Activated CD4-positive, alpha-beta T cell treated with anti-CD3 and anti-CD28 coated beads for 48 hours (primary cell): Measurements from ENCODE around the gene FAIM2.
A peak's percentile ranks its signal among the peaks of the same experiment; 100 is the strongest.
"Not testable (repeated sequence)": the region's sequence is repeated elsewhere in the genome, so short reads cannot be mapped to it uniquely, and the experiment has no call there.

Experiments
- DNase-seq: peaks from one replicate; pipeline ENCODE4 v3.0.0-alpha.2; 2020

The FAIM2 gene

DNA sequence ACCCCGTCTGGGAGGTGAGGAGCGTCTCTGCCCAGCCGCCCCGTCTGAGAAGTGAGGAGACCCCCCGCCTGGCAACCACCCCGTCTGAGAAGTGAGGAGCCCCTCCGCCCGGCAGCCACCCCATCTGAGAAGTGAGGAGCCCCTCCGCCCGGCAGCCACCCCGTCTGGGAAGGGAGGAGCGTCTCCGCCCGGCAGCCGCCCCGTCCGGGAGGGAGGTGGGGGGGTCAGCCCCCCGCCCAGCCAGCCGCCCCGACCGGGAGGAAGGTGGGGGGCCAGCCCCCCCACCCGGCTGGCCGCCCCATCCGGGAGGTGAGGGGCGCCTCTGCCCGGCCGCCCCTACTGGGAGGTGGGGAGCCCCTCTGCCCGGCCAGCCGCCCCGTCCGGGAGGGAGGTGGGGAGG lies 42.8 kb downstream of the FAIM2 start:
- DNase-seq: not testable (repeated sequence)

DNA sequence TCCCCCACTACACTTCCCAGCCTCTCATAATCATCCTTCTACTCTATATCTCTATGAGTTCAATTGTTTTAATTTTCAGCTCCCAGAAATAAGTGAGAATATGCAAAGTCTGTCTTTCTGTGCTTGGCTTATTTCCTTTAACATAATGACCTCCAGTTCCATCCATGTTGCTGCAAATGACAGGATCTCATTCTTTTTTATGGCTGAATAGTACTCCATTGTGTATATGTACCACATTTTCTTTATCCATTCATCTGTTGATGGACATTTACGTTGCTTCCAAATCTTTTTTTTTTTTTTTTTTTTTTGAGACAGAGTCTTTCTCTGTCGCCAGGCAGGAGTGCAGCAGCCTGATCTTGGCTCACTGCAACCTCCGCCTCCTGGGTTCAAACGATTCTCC lies 47.8 kb downstream of the FAIM2 start:
- DNase-seq: not testable (repeated sequence)

DNA sequence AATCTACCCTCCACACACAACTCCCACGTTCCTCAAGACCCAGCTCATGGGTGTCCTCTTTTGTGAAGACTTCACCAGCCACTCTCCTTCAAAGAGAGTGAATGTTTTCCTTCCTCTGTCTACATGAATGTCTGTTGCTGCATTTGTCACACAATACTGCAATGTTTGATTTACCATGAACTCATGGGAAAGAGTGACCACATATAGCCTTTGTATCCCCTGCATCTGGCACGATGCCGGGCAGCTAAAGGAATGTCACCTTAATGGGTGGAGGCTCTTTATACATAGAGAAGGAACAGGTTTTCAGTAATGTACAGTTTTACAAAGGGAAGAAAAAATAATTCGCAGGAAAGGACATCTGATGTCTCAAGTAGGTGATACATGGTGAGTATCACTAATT lies 48.7 kb downstream of the FAIM2 start:
- no peak for DNase-seq

DNA sequence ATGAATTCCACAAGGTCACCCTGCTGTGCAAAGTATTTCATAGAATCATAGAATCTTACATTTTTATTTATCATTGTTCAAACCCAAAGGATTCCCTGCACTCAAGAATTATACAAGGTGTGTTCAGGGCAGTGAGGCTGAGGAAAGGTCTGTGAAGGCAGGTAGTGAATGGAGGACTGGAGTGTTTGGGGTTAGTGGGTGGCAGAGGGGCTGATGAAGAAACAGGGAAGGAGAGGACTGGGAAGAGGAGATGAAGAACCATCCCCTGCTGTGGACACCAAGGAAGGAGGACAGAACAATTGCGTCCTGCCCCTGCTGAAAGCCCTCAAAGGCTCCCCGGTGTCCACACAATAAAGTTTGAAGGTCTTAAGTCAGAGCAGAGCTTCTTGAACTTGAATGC lies 50.0 kb downstream of the FAIM2 start:
- no peak for DNase-seq

- DNase-seq: no peak
These were observed 56.5 kb downstream of the FAIM2 start for GRCh38 chr12:49847161-49847560.

GRCh38 chr12:49846032-49846431 lies 57.7 kb downstream of the FAIM2 start:
- DNase-seq: no peak

GRCh38 chr12:49843876-49844437 lies 59.7 kb downstream of the FAIM2 start:
- no peak for DNase-seq

DNA sequence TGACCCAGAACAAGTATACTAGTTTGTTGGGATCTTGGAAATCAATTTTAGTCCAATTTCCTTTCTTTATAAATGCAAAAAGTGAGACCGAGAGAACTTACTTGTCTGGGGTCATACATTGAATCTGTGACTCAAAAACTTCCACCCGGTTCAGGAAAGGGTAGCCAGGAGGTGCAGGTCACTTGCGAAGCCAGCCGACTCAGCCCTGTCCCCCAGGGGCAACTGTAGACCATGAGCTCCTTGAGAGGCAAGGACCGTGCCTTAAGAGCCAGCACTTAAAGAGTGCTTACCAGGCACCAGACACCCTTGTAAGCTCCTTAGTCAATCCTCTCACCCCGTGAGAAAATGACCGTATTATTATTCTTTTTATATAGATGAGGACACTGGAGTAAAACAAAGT lies 60.3 kb downstream of the FAIM2 start:
- DNase-seq: no peak

- peak; percentile 97 for DNase-seq
These were observed 61.0 kb downstream of the FAIM2 start, which contains the start of gene BCDIN3D for GRCh38 chr12:49842519-49843352. TSS of gene BCDIN3D (minus strand) at chr12:49843106. CDS start at chr12:49843087, 19 bp downstream.

GRCh38 chr12:49838973-49839633 lies 64.6 kb downstream of the FAIM2 start:
- peak; percentile 50 for DNase-seq

- DNase-seq: no peak
These were observed 70.8 kb downstream of the FAIM2 start for GRCh38 chr12:49832836-49833421.

- DNase-seq: no peak
These were observed 72.0 kb downstream of the FAIM2 start for GRCh38 chr12:49831717-49832116.

GRCh38 chr12:49828133-49829091 lies 75.3 kb downstream of the FAIM2 start, which contains the start of gene NCKAP5L:
TSS of gene NCKAP5L (minus strand) at chr12:49828413. CDS start at chr12:49804044, 24,369 bp downstream.
- peak; percentile 95 for DNase-seq

DNA sequence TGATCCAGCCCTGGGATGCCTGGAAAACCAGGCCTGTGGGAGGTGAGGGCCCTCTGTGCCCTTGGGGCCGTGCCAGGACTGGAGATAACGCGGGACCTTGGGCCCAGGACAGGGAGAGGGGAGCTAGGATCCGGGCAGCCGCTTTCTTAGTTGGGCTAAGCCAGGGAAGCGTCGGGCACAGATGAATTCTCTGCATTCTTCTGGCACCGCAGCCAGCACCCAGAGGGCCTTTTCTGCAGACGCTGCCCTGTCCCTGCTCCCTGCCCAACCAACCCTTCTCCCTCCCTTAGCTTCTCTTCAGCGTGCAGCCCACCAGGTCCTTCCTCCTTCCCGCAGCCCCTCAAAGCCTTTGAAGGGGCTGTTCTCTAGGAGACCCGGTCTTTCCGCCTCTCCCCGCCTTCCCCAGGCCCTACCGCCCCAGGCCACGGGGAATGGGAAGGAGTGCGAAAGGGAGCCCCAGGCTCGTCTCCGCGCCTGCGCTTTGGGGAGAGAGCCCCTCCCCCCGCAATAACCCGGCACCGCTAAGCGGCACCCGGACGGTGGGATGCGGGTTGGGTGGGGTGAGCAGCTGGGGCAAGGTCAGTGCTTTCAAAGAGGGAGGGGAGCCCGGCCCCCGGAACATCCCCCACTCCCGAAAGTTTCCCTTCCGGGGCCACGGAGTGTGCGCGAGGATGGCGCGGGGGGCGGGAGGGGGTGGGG lies 76.2 kb downstream of the FAIM2 start:
- peak; percentile 48 for DNase-seq

DNA sequence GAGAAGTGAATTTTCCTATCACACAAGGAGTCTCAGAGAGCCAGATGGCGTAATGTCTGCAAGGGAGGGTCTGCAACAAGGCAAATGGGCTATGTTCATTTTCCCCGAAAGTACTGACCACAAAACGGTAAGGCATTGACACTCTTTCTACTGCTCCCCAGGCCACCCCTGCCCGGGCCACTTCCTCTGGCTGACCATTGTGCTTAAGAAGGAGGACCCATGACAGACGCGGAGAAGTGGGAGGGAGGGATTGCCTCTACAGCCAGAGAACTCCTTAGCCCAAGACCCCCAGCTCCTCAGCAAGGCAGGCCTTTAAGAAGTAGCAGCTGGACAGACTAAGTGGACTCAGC lies 76.7 kb downstream of the FAIM2 start:
- no peak for DNase-seq

DNA sequence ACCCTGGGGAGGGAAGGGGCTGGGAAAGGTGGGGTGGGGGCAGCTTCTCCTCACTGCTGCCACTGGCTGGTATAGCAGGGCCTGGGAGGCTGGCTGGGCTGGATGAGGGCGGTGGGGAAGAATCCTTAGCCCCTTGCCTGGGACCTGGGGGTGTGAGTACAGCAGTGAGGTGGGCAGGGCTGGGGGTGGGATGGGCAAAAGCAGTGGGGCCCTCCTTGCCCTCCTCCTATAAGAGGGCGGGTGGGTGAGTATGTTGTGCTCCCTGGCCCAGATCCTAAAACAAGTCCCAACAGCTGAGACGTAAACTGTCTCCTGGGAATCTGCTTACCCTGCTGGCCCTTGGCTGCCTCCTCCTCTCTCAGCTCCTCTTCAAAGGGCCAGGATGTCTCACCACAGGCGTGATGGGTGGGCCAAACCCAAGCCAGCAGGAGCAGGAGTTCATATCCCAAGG lies 77.7 kb downstream of the FAIM2 start:
- no peak for DNase-seq

- DNase-seq: no peak
These were observed 78.2 kb downstream of the FAIM2 start for GRCh38 chr12:49825360-49825970.

DNA sequence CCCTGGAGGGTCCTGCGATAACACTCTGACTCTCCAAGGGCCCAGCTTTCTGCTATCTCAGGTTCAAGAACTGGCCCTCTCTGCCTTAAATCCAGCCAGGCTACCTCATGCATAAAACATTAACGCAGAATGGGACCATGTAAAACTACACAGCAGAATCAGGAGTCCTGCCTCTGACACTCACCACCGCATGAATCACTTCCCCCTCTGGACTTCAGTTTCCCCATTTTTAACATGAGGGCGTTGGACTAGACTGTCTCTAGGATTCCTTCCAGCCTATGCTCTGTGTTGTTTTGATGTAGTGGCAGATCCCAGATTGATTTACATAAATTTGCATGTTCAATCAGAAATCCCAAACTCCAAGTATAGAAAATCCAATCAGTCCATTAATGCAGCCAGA lies 78.8 kb downstream of the FAIM2 start:
- no peak for DNase-seq

- no peak for DNase-seq
These were observed 79.3 kb downstream of the FAIM2 start for GRCh38 chr12:49824416-49824815.

GRCh38 chr12:49823951-49824350 lies 79.7 kb downstream of the FAIM2 start:
- no peak for DNase-seq

DNA sequence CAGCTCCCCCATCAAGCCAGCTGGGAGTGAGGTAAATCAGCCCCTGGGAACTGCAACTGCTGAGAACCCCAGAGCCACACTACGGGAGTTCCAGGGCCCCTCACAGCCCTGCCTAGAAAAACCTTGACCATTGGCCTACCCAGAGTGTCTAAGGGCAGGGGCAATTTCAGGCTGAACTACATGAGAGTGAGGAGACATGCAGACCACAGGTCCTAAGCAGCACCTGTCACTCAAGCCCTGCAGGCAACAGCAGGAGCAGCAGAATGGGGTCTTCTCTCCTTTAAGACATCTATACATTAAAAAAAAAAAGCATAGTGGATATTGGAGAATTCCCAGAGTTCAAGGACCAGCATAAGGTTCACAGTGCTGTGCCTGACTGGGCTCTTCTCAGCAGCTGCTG lies 80.3 kb downstream of the FAIM2 start:
- DNase-seq: no peak
